ENCODE measurements around the gene FABP3. TPM values are rescaled to one million over a fixed set of nuclear protein-coding genes. Genes with fewer than 3 reads are reported as not detected.
A peak's percentile ranks its signal among the peaks of the same experiment; 100 is the strongest.

The FABP3 gene
- total RNA-seq (2014; rRNA removed; shearing (Covaris generic); ENCODE audit: low replicate concordance), result 18.5 and 72.0 TPM in 2 replicates

- Histone ChIP-seq H3K36me3 (no peaks in the 10 kb centered on the region), H3K9me3 (no peaks in the 10 kb centered on the region), H3K4me3 (peak within 1 kb of the TSS; percentile 21), H3K27me3 (no peaks in the 10 kb centered on the region)
- DNase-seq, result peak; percentile 87
Observed at GRCh38 chr1:31373056-31373896, at the start of gene FABP3. FABP3 (minus strand) TSS chr1:31373076; CDS start chr1:31373014, 62 bp downstream.

GRCh38 chr1:31421371-31422040 is 48.6 kb upstream of the FABP3 start:
- no peak overlapping the region for H3K4me3 ChIP-seq
- H3K36me3 ChIP-seq, result peaks cover 29% of the 10 kb centered on the region
- no peaks in the 10 kb centered on the region for H3K27me3 ChIP-seq
- H3K9me3 ChIP-seq, result no peaks in the 10 kb centered on the region
- DNase-seq, result peak; percentile 48

- peaks cover 29% of the 10 kb centered on the region for H3K36me3 ChIP-seq
- no peaks in the 10 kb centered on the region for H3K27me3 ChIP-seq
- DNase-seq, result no peak
- H3K9me3 ChIP-seq, result no peaks in the 10 kb centered on the region
- no peak overlapping the region for H3K4me3 ChIP-seq
Observed at GRCh38 chr1:31420716-31421115, 47.8 kb upstream of the FABP3 start.

- H3K9me3 ChIP-seq, result no peaks in the 10 kb centered on the region
Observed at GRCh38 chr1:31418626-31419323, 45.9 kb upstream of the FABP3 start.

GRCh38 chr1:31417148-31417547 is 44.3 kb upstream of the FABP3 start:
- H3K36me3 ChIP-seq, result peaks cover 29% of the 10 kb centered on the region
- no peaks in the 10 kb centered on the region for H3K9me3 ChIP-seq
- no peak overlapping the region for H3K4me3 ChIP-seq
- H3K27me3 ChIP-seq, result no peaks in the 10 kb centered on the region
- DNase-seq, result no peak

More at GRCh38 chr1:31418626-31419323, 45.9 kb upstream of the FABP3 start:
- H3K4me3 ChIP-seq, result no peak overlapping the region
- no peaks in the 10 kb centered on the region for H3K27me3 ChIP-seq
- peak; percentile 33 for DNase-seq
- H3K36me3 ChIP-seq, result peaks cover 32% of the 10 kb centered on the region

GRCh38 chr1:31416101-31416736 is 43.3 kb upstream of the FABP3 start:
- Histone ChIP-seq H3K4me3 (no peak overlapping the region), H3K9me3 (no peaks in the 10 kb centered on the region), H3K36me3 (peaks cover 31% of the 10 kb centered on the region), H3K27me3 (no peaks in the 10 kb centered on the region)
- no peak for DNase-seq

- Histone ChIP-seq H3K4me3 (no peak overlapping the region), H3K9me3 (no peaks in the 10 kb centered on the region), H3K27me3 (no peaks in the 10 kb centered on the region), H3K36me3 (peaks cover 32% of the 10 kb centered on the region)
- DNase-seq, result no peak
Observed at GRCh38 chr1:31415658-31416057, 42.8 kb upstream of the FABP3 start.

- DNase-seq, result no peak
- Histone ChIP-seq H3K36me3 (peaks cover 32% of the 10 kb centered on the region), H3K4me3 (peak overlapping the region; percentile 85), H3K9me3 (no peaks in the 10 kb centered on the region), H3K27me3 (no peaks in the 10 kb centered on the region)
Observed at GRCh38 chr1:31414980-31415370, 42.1 kb upstream of the FABP3 start.

GRCh38 chr1:31413405-31414001 is 40.6 kb upstream of the FABP3 start:
- peak; percentile 76 for DNase-seq
- H3K36me3 ChIP-seq, result peaks cover 30% of the 10 kb centered on the region

GRCh38 chr1:31412732-31413404 is 40.0 kb upstream of the FABP3 start, which contains the start of gene SERINC2:
SERINC2 (plus strand) TSS chr1:31413213; CDS start chr1:31413266, 53 bp downstream.
- no peak for DNase-seq
- peaks cover 29% of the 10 kb centered on the region for H3K36me3 ChIP-seq
- peak within 1 kb of the TSS; percentile 85 for H3K4me3 ChIP-seq
- H3K9me3 ChIP-seq, result no peaks in the 10 kb centered on the region
- H3K27me3 ChIP-seq, result no peaks in the 10 kb centered on the region

More at GRCh38 chr1:31413405-31414001, 40.6 kb upstream of the FABP3 start:
- Histone ChIP-seq H3K4me3 (peak overlapping the region; percentile 85), H3K9me3 (no peaks in the 10 kb centered on the region), H3K27me3 (no peaks in the 10 kb centered on the region)

- Histone ChIP-seq H3K9me3 (no peaks in the 10 kb centered on the region), H3K4me3 (peak overlapping the region; percentile 85; the same call in 1 of the 2 replicates), H3K27me3 (no peaks in the 10 kb centered on the region), H3K36me3 (peaks cover 26% of the 10 kb centered on the region)
- no peak for DNase-seq
Observed at GRCh38 chr1:31412205-31412604, 39.3 kb upstream of the FABP3 start.

- no peak overlapping the region for H3K4me3 ChIP-seq
- H3K9me3 ChIP-seq, result no peaks in the 10 kb centered on the region
- no peaks in the 10 kb centered on the region for H3K27me3 ChIP-seq
- peaks cover 16% of the 10 kb centered on the region; the same call in 1 of the 2 replicates for H3K36me3 ChIP-seq
- DNase-seq, result peak; percentile 82
Observed at GRCh38 chr1:31410871-31411270, 38.0 kb upstream of the FABP3 start.

GRCh38 chr1:31409946-31410858 is 37.3 kb upstream of the FABP3 start:
- H3K27me3 ChIP-seq, result no peaks in the 10 kb centered on the region
- H3K4me3 ChIP-seq, result no peak overlapping the region
- H3K9me3 ChIP-seq, result no peaks in the 10 kb centered on the region
- DNase-seq, result peak; percentile 41
- peaks cover 9% of the 10 kb centered on the region; the same call in 1 of the 2 replicates for H3K36me3 ChIP-seq

GRCh38 chr1:31408788-31409318 is 36.0 kb upstream of the FABP3 start:
- peaks cover 2% of the 10 kb centered on the region; the same call in 1 of the 2 replicates for H3K36me3 ChIP-seq
- DNase-seq, result no peak
- H3K9me3 ChIP-seq, result no peaks in the 10 kb centered on the region
- H3K27me3 ChIP-seq, result no peaks in the 10 kb centered on the region
- H3K4me3 ChIP-seq, result no peak overlapping the region

All from MG63 (cell line).